Measurements from ENCODE around the gene SERPINA4. TPM values are rescaled to one million over a fixed set of nuclear protein-coding genes. Genes with fewer than 3 reads are reported as not detected.

Gene SERPINA4, protein sequence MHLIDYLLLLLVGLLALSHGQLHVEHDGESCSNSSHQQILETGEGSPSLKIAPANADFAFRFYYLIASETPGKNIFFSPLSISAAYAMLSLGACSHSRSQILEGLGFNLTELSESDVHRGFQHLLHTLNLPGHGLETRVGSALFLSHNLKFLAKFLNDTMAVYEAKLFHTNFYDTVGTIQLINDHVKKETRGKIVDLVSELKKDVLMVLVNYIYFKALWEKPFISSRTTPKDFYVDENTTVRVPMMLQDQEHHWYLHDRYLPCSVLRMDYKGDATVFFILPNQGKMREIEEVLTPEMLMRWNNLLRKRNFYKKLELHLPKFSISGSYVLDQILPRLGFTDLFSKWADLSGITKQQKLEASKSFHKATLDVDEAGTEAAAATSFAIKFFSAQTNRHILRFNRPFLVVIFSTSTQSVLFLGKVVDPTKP
- 5.9 and 7.3 TPM in 2 replicates for total RNA-seq
- long read RNA-seq, transcript SERPINA4-202 (5 exons, 1,987 nt): minor isoform, 6 of 53 reads
- long read RNA-seq, transcript SERPINA4-201 (5 exons, 1,784 nt): minor isoform, 6 of 53 reads
- long read RNA-seq, transcript SERPINA4-203 (5 exons, 2,012 nt): major isoform, 34 of 53 reads
- long read RNA-seq, partial matches to known transcripts: 3 of 53 reads
- long read RNA-seq, other reads (novel, unspliced or antisense): 4 of 53 reads

DNA sequence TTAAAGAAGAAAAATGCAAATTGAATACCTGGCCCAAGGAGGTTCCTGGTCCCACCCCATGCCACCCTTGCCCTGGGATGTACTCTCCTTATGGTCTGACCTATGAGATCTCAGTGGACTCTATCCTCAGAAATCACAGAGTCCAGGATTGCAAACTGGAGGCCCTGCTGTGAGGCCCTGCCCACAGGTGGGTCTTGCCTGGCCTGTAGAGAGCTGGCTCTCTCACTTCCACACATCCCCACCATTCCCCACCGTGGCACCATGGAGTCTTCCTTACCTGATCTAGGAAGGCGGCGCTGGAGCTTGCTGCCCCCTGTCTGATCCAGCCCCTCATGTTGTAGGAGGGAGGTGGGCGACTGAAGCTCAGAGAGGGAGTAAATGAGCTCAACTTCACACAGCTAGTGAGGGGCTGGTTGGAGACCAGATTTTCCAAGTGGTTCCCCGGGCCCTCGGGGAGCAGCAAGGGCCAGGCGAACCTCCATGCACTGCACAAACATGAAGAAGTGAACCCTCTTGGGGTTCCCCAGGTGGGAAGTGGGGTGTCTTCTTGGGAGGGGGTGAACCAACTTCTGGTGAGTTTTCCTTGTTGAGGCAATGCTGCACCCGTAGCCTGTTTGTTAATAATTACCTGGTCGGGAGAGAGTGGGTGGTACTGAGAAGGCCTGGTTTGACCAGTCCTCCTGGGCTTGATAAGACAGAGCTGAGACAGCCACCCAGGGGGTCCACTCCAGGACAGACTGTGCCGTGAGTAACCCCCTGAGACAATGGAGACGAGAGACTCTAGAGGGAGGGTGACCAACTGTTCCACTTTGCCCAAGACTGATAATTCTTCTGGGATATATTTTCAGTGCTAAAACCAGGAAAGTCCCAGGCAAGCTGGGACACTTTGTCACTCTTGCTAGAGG, at the start of gene SERPINA4:
SERPINA4 (plus strand) TSS at position 692 of the 905 bp plus-strand sequence. CDS start 2,041 bp downstream, outside the sequence.
- TF ChIP-seq, protein P1, sequence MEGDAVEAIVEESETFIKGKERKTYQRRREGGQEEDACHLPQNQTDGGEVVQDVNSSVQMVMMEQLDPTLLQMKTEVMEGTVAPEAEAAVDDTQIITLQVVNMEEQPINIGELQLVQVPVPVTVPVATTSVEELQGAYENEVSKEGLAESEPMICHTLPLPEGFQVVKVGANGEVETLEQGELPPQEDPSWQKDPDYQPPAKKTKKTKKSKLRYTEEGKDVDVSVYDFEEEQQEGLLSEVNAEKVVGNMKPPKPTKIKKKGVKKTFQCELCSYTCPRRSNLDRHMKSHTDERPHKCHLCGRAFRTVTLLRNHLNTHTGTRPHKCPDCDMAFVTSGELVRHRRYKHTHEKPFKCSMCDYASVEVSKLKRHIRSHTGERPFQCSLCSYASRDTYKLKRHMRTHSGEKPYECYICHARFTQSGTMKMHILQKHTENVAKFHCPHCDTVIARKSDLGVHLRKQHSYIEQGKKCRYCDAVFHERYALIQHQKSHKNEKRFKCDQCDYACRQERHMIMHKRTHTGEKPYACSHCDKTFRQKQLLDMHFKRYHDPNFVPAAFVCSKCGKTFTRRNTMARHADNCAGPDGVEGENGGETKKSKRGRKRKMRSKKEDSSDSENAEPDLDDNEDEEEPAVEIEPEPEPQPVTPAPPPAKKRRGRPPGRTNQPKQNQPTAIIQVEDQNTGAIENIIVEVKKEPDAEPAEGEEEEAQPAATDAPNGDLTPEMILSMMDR (IDR thresholded peaks at IDR 0.05; ENCODE audit: unreplicated experiment): no peak
- peaks cover 16% of the 10 kb centered on the region for H3K36me3 Mint-ChIP-seq (ENCODE audit: insufficient read depth)
- peaks cover 29% of the 10 kb centered on the region for H3K4me1 Mint-ChIP-seq (ENCODE audit: low read depth)
- peak within 1 kb of the TSS; percentile 91 for H3K27ac Mint-ChIP-seq
- H3K9me3 Mint-ChIP-seq (ENCODE audit: low read depth): peaks cover 17% of the 10 kb centered on the region
- H3K4me3 Mint-ChIP-seq (ENCODE audit: low read depth): peak within 1 kb of the TSS; percentile 47
- no peak for DNase-seq (ENCODE audit: low spot score, unreplicated experiment)
- no peaks in the 10 kb centered on the region for H3K27me3 Mint-ChIP-seq

DNA sequence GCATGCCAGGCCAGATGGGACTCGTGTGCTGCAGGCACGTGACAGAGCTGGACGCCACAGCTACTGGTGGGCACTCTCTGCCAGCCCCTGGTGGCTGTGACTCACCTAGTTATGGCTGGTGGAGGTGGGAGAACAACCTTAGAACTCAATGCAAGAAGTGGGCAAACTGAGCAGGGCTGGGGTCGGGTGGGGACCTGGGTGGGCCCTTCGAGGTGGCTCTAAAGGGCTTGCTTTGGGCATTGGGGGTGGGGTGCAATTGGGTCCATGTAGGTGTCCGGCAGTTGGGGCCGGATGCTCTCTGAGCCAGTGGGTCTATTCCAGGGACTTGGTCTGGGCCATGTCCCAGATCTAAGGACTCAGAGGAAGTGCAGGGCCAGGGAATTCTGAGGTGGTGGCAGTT, 46.9 kb upstream of the SERPINA4 start:
- Mint-ChIP-seq H3K36me3 (ENCODE audit: insufficient read depth) (no peaks in the 10 kb centered on the region), H3K9me3 (ENCODE audit: low read depth) (peaks cover 7% of the 10 kb centered on the region), H3K4me1 (ENCODE audit: low read depth) (no peaks in the 10 kb centered on the region), H3K27me3 (peaks cover 12% of the 10 kb centered on the region), H3K27ac (no peak overlapping the region), H3K4me3 (ENCODE audit: low read depth) (no peak overlapping the region)
- TF ChIP-seq, protein P1 (IDR thresholded peaks at IDR 0.05; ENCODE audit: unreplicated experiment): no peak
- no peak for DNase-seq (ENCODE audit: low spot score, unreplicated experiment)

GRCh38 chr14:94515426-94515825, 45.8 kb upstream of the SERPINA4 start:
- H3K27me3 Mint-ChIP-seq: peaks cover 12% of the 10 kb centered on the region
- peaks cover 9% of the 10 kb centered on the region for H3K9me3 Mint-ChIP-seq (ENCODE audit: low read depth)
- H3K4me1 Mint-ChIP-seq (ENCODE audit: low read depth): no peaks in the 10 kb centered on the region
- no peak overlapping the region for H3K4me3 Mint-ChIP-seq (ENCODE audit: low read depth)
- H3K27ac Mint-ChIP-seq: no peak overlapping the region
- TF ChIP-seq, protein P1 (IDR thresholded peaks at IDR 0.05; ENCODE audit: unreplicated experiment): no peak
- H3K36me3 Mint-ChIP-seq (ENCODE audit: insufficient read depth): no peaks in the 10 kb centered on the region
- no peak for DNase-seq (ENCODE audit: low spot score, unreplicated experiment)

- Mint-ChIP-seq H3K4me1 (ENCODE audit: low read depth) (no peaks in the 10 kb centered on the region), H3K4me3 (ENCODE audit: low read depth) (no peak overlapping the region), H3K9me3 (ENCODE audit: low read depth) (peaks cover 9% of the 10 kb centered on the region), H3K27me3 (peaks cover 12% of the 10 kb centered on the region), H3K27ac (no peak overlapping the region), H3K36me3 (ENCODE audit: insufficient read depth) (no peaks in the 10 kb centered on the region)
- TF ChIP-seq, protein P1 (IDR thresholded peaks at IDR 0.05; ENCODE audit: unreplicated experiment): no peak
- no peak for DNase-seq (ENCODE audit: low spot score, unreplicated experiment)
Observed at GRCh38 chr14:94515856-94516255, 45.4 kb upstream of the SERPINA4 start.

GRCh38 chr14:94517248-94517640, 44.0 kb upstream of the SERPINA4 start:
- DNase-seq (ENCODE audit: low spot score, unreplicated experiment): no peak
- Mint-ChIP-seq H3K27ac (no peak overlapping the region), H3K27me3 (peaks cover 12% of the 10 kb centered on the region), H3K4me3 (ENCODE audit: low read depth) (no peak overlapping the region), H3K36me3 (ENCODE audit: insufficient read depth) (no peaks in the 10 kb centered on the region), H3K9me3 (ENCODE audit: low read depth) (peaks cover 9% of the 10 kb centered on the region), H3K4me1 (ENCODE audit: low read depth) (peaks cover 3% of the 10 kb centered on the region)
- TF ChIP-seq, protein P1 (IDR thresholded peaks at IDR 0.05; ENCODE audit: unreplicated experiment): no peak

Measured in progenitor cell of endocrine pancreas (in vitro differentiated cells).